ENCODE measurements around the gene ATP6V0A4. TPM values are rescaled to one million over a fixed set of nuclear protein-coding genes. Genes with fewer than 3 reads are reported as not detected.

The ATP6V0A4 gene
- not detected for total RNA-seq

DNA sequence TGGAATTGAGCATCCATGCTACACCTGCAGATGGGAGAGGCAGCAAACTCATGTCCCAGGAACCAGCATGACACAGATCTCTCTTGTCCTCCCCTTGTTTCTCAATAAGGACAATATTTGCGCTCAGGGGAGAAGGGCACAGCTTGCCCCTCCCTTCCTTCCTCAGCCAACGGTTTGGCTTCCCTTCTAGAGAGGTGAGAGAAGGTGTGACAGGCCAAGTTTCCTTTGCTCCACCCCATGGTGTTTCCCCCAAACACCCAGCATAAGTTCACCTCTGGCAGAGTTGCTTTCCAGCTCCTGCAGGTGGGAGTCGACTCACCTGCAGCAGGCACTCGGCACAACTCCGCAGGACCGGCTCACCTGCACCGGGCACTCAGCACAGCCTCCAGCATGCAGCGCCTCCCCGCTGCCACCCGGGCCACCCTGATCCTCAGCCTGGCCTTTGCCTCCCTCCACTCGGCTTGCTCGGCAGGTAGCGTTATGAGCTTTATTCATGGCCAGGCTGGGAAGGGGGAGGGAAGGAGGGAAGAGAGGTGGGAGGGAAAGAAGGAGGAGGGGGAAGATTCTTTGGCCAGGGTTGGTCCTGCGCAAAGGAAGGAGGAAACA, at the start of gene ATP6V0A4, which contains the start of gene TMEM213:
TSS of gene ATP6V0A4 (minus strand) at position 482 of the 606 bp plus-strand sequence. CDS start 26,949 bp downstream, outside the sequence.
TSS of gene TMEM213 (plus strand) at position 280 of the 606 bp plus-strand sequence. CDS start at position 391, 111 bp downstream.
- TF ChIP-seq, protein P1, sequence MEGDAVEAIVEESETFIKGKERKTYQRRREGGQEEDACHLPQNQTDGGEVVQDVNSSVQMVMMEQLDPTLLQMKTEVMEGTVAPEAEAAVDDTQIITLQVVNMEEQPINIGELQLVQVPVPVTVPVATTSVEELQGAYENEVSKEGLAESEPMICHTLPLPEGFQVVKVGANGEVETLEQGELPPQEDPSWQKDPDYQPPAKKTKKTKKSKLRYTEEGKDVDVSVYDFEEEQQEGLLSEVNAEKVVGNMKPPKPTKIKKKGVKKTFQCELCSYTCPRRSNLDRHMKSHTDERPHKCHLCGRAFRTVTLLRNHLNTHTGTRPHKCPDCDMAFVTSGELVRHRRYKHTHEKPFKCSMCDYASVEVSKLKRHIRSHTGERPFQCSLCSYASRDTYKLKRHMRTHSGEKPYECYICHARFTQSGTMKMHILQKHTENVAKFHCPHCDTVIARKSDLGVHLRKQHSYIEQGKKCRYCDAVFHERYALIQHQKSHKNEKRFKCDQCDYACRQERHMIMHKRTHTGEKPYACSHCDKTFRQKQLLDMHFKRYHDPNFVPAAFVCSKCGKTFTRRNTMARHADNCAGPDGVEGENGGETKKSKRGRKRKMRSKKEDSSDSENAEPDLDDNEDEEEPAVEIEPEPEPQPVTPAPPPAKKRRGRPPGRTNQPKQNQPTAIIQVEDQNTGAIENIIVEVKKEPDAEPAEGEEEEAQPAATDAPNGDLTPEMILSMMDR (IDR thresholded peaks at IDR 0.05): no peak
- Histone ChIP-seq H3K9me3 (no peaks in the 10 kb centered on the region), H3K27ac (no peak within 1 kb of the TSS), H3K4me3 (no peak within 1 kb of the TSS), H3K36me3 (no peaks in the 10 kb centered on the region), H3K4me1 (no peaks in the 10 kb centered on the region), H3K27me3 (no peaks in the 10 kb centered on the region)
- DNase-seq (ENCODE audit: low spot score in 2 of 2): no peak
- intact Hi-C loops (cut with DNase I): no loop called here

DNA sequence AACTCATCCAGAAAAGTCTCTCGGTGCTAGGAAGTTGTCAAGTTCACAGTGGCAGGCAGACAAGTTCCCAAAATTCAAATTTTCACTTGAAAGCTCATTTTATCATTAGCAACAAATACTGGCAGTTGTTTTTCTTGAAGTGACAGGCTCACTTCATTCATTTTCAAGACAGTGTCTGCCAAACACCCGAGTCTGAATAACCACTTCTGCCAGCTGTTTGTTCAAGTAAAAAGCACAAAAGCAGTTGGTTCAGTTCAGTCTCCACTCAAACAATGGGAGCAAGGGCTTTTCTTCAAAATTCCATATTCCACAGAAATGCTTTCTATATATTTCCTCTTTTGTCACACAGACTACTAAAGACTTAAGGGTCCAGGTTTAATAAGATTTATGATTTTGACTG, 47.7 kb upstream of the ATP6V0A4 start:
- TF ChIP-seq, protein P1 (IDR thresholded peaks at IDR 0.05): no peak
- intact Hi-C loops (cut with DNase I): no loop called here
- H3K27ac ChIP-seq: no peak overlapping the region

DNA sequence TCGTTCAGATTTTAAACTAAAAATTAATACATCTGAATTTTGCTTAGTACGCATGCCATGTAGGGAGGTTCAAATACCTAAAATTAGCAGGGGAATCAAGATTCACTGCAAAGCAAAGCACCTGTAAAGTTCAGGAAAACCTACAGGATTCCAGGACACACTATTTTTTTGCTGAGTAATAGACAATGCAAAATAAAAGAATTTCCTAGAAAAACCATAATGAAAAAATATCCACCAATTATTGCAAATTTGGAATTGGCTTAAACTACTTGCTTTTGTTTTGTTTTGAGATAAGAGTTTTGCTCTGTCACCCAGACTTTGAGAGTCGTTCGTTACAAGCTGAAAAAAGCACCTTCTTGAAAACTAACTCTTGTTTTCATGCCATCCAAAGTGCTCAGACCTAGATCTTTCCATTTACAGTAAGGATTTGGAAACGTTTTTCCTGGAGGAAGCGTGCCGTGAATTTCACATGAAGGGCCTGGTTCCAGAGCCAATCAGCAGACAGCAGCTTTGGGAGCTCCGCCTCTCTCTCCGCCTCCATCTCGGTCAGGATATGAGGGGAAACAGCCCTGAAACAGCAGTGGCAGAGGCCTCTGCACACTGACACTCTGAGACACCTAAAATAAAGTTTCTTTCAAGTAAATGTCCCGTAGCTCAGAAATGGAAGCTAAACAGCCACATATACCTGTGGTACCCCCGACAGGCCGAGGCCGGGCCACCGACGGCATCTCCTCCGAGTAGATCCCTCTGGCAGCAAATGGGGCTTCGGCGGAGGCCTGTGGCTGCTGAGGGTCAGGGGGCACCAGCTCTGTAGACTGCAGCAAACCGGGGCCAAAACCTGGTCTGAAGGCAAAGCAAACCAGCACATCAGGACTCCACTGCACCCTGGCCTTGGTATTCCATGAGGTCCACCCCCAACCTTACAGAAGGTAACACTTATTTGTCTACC, 45.9 kb upstream of the ATP6V0A4 start:
- TF ChIP-seq, protein P1 (IDR thresholded peaks at IDR 0.05): no peak
- Histone ChIP-seq H3K36me3 (no peaks in the 10 kb centered on the region), H3K27me3 (no peaks in the 10 kb centered on the region), H3K4me3 (no peak overlapping the region), H3K27ac (no peak overlapping the region), H3K4me1 (no peaks in the 10 kb centered on the region), H3K9me3 (no peaks in the 10 kb centered on the region)
- intact Hi-C loops (cut with DNase I): no loop called here
- DNase-seq (ENCODE audit: low spot score in 2 of 2): no peak

More for the DNA sequence above, 47.7 kb upstream of the ATP6V0A4 start:
- no peaks in the 10 kb centered on the region for H3K36me3 ChIP-seq
- H3K4me1 ChIP-seq: no peaks in the 10 kb centered on the region
- H3K9me3 ChIP-seq: no peaks in the 10 kb centered on the region
- H3K4me3 ChIP-seq: no peak overlapping the region
- no peak for DNase-seq (ENCODE audit: low spot score in 2 of 2)
- H3K27me3 ChIP-seq: no peaks in the 10 kb centered on the region

GRCh38 chr7:138842111-138842510, 44.1 kb upstream of the ATP6V0A4 start:
- H3K4me3 ChIP-seq: no peak overlapping the region
- DNase-seq (ENCODE audit: low spot score in 2 of 2): no peak
- H3K36me3 ChIP-seq: no peaks in the 10 kb centered on the region
- TF ChIP-seq, protein P1 (IDR thresholded peaks at IDR 0.05): no peak
- no peaks in the 10 kb centered on the region for H3K9me3 ChIP-seq
- no peaks in the 10 kb centered on the region for H3K27me3 ChIP-seq
- H3K27ac ChIP-seq: no peak overlapping the region
- no peaks in the 10 kb centered on the region for H3K4me1 ChIP-seq
- intact Hi-C loops (cut with DNase I): no loop called here

- TF ChIP-seq, protein P1 (IDR thresholded peaks at IDR 0.05): no peak
- Histone ChIP-seq H3K9me3 (no peaks in the 10 kb centered on the region), H3K36me3 (no peaks in the 10 kb centered on the region), H3K27me3 (no peaks in the 10 kb centered on the region), H3K4me3 (no peak overlapping the region), H3K4me1 (no peaks in the 10 kb centered on the region), H3K27ac (no peak overlapping the region)
- intact Hi-C loops (cut with DNase I): no loop called here
- no peak for DNase-seq (ENCODE audit: low spot score in 2 of 2)
These were observed 40.2 kb upstream of the ATP6V0A4 start for GRCh38 chr7:138838166-138838565.

Measured in ascending aorta (tissue), 2 donors.